DMS 273 (cell line): ENCODE measurements around the gene NDUFB10.
A peak's percentile ranks its signal among the peaks of the same experiment; 100 is the strongest.
"Not testable (repeated sequence)": the region's sequence is repeated elsewhere in the genome, so short reads cannot be mapped to it uniquely, and the experiment has no call there.

Source experiments
- DNase-seq: peaks from one replicate; lab custom pipeline; 2025; ENCODE audit not compliant: unreplicated experiment; lab: John Stamatoyannopoulos, UW

The NDUFB10 gene

GRCh38 chr16:1944612-1945199 is 14.6 kb upstream of the NDUFB10 start:
- DNase-seq, result no peak

GRCh38 chr16:1945559-1946391 is 13.6 kb upstream of the NDUFB10 start:
- no peak for DNase-seq

- DNase-seq, result no peak
Measured at GRCh38 chr16:1946495-1947368, 12.6 kb upstream of the NDUFB10 start.

GRCh38 chr16:1947369-1947670 is 12.0 kb upstream of the NDUFB10 start:
- DNase-seq, result no peak

- no peak for DNase-seq
Measured at GRCh38 chr16:1949507-1949906, 9.8 kb upstream of the NDUFB10 start.

GRCh38 chr16:1950047-1950446 is 9.3 kb upstream of the NDUFB10 start:
- peak; percentile 45 for DNase-seq

GRCh38 chr16:1950559-1950958 is 8.8 kb upstream of the NDUFB10 start:
- no peak for DNase-seq

- no peak for DNase-seq
Measured at GRCh38 chr16:1953734-1954133, 5.6 kb upstream of the NDUFB10 start.

- DNase-seq, result not testable (repeated sequence)
Measured at GRCh38 chr16:1957434-1958142, 1.8 kb upstream of the NDUFB10 start.

GRCh38 chr16:1958143-1958491 is 1.2 kb upstream of the NDUFB10 start:
- DNase-seq, result not testable (repeated sequence)

- DNase-seq, result no peak
Measured at GRCh38 chr16:1958715-1959268, 546 bp upstream of the NDUFB10 start.

- DNase-seq, result peak; percentile 96
Measured at GRCh38 chr16:1960665-1961630, 1.6 kb downstream of the NDUFB10 start.

- DNase-seq, result peak; percentile 91
Measured at GRCh38 chr16:1961651-1962067, 2.3 kb downstream of the NDUFB10 start.

GRCh38 chr16:1962161-1963153 is 3.1 kb downstream of the NDUFB10 start:
- peak; percentile 52 for DNase-seq

- DNase-seq, result peak; percentile 68
Measured at GRCh38 chr16:1963806-1964505, 4.6 kb downstream of the NDUFB10 start.

- peak; percentile 99 for DNase-seq
Measured at GRCh38 chr16:1964506-1965395, 5.4 kb downstream of the NDUFB10 start, which contains the start of gene RPS2. Gene RPS2 (minus strand): TSS chr16:1964826. CDS start chr16:1964625, 201 bp downstream.
